Retinal pigment epithelial cell (primary cell): Measurements from ENCODE around the gene ACTR3.
A peak's percentile ranks its signal among the peaks of the same experiment; 100 is the strongest.
"Not testable (repeated sequence)": the region's sequence is repeated elsewhere in the genome, so short reads cannot be mapped to it uniquely, and the experiment has no call there.

ENCODE experiments used
- DNase-seq: peaks from one replicate; pipeline ENCODE4 v3.0.0-alpha.2; 2010; ENCODE audit warnings: low read depth
- H3K4me3 ChIP-seq: 2 replicates; pipeline ENCODE4 v1.5.1; 2011; ENCODE audit warnings: mild to moderate bottlenecking, low read length, control low read depth, moderate library complexity
- CTCF ChIP-seq: conservative IDR thresholded peaks from 2 replicates; pipeline ENCODE4 v1.5.1; 2011; ENCODE audit warnings: low read depth, low read length, control low read depth, inconsistent platforms

ACTR3 gene

GRCh38 chr2:113940891-113941290, 51.0 kb downstream of the ACTR3 start:
- no peak for DNase-seq
- no peak overlapping the region for H3K4me3 ChIP-seq
- no peak for TF ChIP-seq CTCF

GRCh38 chr2:113945784-113946183, 55.9 kb downstream of the ACTR3 start:
- not testable (repeated sequence) for H3K4me3 ChIP-seq

GRCh38 chr2:113950906-113951305, 61.0 kb downstream of the ACTR3 start:
- H3K4me3 ChIP-seq, DNase-seq: not testable (repeated sequence)

More at GRCh38 chr2:113945784-113946183, 55.9 kb downstream of the ACTR3 start:
- not testable (repeated sequence) for DNase-seq

- H3K4me3 ChIP-seq, result no peak overlapping the region
- no peak for DNase-seq
- TF ChIP-seq CTCF, result no peak
Observed at GRCh38 chr2:113961000-113961399, 71.1 kb downstream of the ACTR3 start.

GRCh38 chr2:113962692-113963480, 73.0 kb downstream of the ACTR3 start:
- no peak overlapping the region for H3K4me3 ChIP-seq
- TF ChIP-seq CTCF, result no peak
- DNase-seq, result peak; percentile 23

GRCh38 chr2:113963965-113964364, 74.1 kb downstream of the ACTR3 start:
- no peak for DNase-seq
- no peak overlapping the region for H3K4me3 ChIP-seq
- TF ChIP-seq CTCF, result peak; percentile 1

- TF ChIP-seq CTCF, result no peak
- H3K4me3 ChIP-seq, result no peak overlapping the region
- DNase-seq, result no peak
Observed at GRCh38 chr2:113964436-113964835, 74.5 kb downstream of the ACTR3 start.

GRCh38 chr2:113965228-113965627, 75.3 kb downstream of the ACTR3 start:
- H3K4me3 ChIP-seq, result no peak overlapping the region
- no peak for DNase-seq
- TF ChIP-seq CTCF, result no peak
